ENCODE data around the gene MBOAT2.
A peak's percentile ranks its signal among the peaks of the same experiment; 100 is the strongest.
"Not testable (repeated sequence)": the region's sequence is repeated elsewhere in the genome, so short reads cannot be mapped to it uniquely, and the experiment has no call there.

Gene MBOAT2, protein sequence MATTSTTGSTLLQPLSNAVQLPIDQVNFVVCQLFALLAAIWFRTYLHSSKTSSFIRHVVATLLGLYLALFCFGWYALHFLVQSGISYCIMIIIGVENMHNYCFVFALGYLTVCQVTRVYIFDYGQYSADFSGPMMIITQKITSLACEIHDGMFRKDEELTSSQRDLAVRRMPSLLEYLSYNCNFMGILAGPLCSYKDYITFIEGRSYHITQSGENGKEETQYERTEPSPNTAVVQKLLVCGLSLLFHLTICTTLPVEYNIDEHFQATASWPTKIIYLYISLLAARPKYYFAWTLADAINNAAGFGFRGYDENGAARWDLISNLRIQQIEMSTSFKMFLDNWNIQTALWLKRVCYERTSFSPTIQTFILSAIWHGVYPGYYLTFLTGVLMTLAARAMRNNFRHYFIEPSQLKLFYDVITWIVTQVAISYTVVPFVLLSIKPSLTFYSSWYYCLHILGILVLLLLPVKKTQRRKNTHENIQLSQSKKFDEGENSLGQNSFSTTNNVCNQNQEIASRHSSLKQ

DNA sequence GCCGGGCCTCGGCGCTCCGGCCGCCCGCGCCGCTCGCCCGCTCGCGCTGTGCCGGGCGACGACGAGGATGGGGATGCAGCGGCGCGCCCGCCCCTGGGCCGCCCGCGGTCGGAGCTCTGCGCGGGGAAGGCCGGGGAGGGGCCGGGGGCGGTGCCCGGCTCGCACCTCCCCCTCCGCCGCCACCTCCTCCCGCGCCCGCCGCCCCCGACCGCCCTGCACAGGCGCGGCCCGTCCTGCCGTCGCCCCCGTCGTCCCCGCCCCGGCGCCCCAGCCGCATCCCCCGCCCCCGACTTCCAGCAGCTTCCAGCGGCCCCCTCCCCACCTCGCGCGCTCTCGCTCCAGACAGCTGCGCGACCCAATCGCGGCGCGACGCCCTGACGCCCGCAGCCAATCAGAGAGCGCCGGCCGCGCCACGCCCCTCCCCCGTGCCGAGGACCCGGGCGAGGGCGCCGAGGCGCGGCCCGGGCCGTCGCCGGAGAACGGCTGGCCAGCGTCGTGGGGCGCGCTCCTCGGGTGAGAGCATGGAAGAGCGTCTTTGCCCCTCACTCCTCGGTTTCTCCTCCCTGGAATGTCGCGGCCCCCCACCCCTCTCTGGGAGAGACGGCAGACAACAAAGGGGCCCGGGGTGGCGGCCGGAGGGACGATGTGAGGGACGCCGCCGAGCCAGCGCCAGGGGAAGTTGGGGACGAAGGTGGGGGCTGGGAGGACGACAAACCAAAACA is at the start of gene MBOAT2:
MBOAT2 (minus strand) TSS at position 69 of the 722 bp plus-strand sequence. CDS start 70 bp downstream, outside the sequence.
- peak; percentile 82 to 83 for DNase-seq

- no peak for DNase-seq
Measured at GRCh38 chr2:9052821-9053533, 49.5 kb upstream of the MBOAT2 start.

DNA sequence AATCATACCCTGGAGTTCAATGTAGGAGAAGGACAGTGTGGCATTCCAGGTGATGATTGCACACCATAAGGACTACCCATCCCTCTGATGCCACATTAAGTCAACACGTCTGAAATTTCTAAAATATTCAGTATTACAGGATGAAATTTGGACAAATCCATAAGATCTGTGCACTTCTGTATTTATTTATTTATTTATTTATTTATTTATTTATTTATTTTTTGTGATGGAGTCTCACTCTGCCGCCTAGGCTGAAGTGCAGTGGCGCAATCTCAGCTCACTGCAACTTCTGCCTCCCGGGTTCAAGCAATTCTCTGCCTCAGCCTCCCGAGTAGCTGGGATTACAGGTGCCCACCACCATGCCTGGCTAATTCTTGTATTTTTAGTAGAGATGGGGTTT is 48.0 kb upstream of the MBOAT2 start:
- not testable (repeated sequence) for DNase-seq

DNA sequence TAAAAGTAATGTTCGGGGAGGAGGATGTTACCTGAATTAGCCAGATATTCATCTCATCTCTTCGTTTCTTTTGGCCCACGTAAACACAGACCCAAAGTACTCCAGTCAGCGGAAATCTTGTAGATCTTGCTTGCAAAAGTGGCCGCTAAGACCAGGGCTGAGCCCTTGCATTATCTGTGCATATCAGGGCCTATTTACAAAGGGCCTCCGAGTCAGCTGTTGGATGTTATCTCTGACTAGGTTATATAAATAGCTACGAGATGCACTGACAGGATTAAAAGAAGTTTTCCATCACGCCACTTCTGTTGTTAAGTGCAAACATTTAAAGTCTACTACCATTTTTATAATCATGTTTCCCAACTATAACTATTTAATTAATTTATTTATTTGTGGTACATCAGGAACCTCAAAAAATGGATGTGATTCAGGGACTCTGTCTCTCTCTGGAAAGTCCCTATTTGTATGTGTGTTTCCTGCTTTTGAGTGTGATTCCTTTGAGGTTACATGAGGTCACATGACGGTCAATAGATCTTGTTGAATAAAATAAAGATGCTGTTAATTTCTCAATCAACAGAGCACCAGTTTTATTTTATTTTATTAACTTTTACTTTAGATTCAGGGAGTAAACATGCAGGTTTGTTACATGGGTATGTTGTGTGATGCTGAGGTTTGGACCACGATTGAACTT is 46.8 kb upstream of the MBOAT2 start:
- DNase-seq = no peak

DNA sequence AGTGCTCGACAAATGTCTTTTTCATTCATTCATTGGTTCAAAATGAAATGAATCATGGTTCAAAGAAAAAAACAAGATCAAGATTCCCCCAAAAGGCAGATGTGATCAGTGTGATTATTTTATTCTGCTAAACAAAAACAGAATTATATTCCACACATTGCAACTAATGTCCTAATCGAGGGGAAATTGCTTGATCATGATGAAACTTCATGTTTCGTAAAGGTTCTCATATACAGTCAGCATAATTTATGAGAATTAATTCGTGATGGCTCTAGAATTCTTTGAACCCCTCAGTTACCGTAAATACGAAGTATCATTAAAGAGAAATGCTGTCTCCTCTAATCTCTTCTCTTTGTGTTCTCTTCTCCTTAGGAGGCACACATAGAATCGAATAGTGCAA is 42.1 kb upstream of the MBOAT2 start:
- no peak for DNase-seq

GRCh38 chr2:9043491-9043890 is 40.0 kb upstream of the MBOAT2 start:
- not testable (repeated sequence) for DNase-seq

DNA sequence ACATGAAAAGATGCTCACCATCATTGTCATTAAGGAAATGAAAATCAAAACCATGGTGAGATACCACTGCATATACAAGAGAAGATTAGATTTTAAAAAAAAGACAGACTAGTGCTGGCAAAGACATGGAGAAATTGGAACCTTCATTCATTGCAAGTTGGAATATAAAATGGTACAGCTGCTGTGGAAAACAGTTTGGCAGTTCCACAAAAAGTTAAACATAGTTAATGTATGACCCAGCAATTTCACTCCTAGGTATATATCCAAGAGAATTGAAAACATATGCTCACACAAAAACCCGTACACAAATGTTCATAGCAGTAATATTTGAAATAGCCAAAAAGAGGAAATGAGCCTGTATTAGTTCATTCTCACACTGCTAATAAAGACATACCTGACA is 33.7 kb upstream of the MBOAT2 start:
- no peak for DNase-seq

- no peak for DNase-seq
Measured at GRCh38 chr2:9033385-9034168, 30.1 kb upstream of the MBOAT2 start.

GRCh38 chr2:9032536-9033255 is 29.2 kb upstream of the MBOAT2 start:
- DNase-seq = no peak

- no peak for DNase-seq
Measured at GRCh38 chr2:9032121-9032520, 28.6 kb upstream of the MBOAT2 start.

GRCh38 chr2:9031246-9031645 is 27.8 kb upstream of the MBOAT2 start:
- no peak for DNase-seq

DNA sequence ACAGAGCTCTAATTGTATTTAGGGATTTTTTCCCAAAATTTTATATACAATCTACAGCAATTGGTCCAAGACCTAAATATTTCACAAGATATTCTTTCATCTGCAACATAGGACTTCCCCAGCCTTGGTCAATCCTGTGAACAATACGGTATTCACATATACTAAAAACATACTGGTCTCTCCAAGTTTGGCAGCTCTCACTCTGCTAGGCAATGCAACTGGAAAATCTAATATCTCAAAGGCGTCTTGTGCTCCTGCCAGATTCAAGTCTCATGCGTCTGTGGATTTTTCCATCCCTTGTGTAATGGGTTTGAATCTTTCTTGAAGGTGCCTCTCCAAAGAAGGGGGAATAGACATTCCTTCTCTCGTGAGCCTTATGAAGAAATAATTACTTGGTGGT is 27.4 kb upstream of the MBOAT2 start:
- no peak for DNase-seq

GRCh38 chr2:9030190-9030589 is 26.7 kb upstream of the MBOAT2 start:
- DNase-seq = no peak

DNA sequence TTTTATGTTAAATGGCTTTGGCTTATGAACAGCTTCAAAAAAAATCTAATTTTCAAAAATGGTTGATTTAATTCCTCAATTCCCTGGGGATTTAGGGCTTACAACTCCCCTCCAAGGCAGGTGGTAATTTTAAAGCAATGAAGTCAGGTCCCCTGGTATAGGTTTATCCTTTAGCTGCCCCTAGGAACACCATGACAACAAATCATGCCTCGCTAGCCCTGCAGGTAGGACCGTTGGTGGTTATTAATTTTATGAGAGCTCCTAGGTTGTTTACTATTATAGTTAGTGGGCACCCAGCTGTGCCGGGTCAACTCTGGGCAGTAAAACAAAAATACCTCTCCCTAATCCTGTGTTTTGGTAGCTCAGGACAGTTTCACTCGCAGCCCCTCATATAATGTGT is 26.2 kb upstream of the MBOAT2 start:
- no peak for DNase-seq

DNA sequence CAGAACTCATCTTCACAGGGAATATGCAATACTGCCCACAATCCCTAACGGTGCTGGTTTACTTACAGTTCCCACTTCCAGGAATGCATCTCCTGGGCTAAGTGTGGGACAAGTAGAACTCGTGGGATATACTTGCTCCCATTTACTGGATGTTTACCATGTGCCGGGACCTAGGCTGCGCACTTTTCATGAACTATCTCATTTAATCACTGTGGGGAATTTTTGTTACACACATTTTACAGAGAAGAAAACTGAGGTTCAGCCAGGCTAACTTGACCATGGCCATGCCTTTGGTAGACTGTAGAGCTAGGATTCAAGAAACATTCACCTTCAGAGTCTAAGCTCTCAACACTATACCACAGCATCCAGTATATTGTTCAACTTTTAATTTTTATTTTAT is 24.4 kb upstream of the MBOAT2 start:
- DNase-seq = no peak

- no peak for DNase-seq
Measured at GRCh38 chr2:9025746-9026145, 22.3 kb upstream of the MBOAT2 start.

- no peak for DNase-seq
Measured at GRCh38 chr2:9024575-9024974, 21.1 kb upstream of the MBOAT2 start.

DNA sequence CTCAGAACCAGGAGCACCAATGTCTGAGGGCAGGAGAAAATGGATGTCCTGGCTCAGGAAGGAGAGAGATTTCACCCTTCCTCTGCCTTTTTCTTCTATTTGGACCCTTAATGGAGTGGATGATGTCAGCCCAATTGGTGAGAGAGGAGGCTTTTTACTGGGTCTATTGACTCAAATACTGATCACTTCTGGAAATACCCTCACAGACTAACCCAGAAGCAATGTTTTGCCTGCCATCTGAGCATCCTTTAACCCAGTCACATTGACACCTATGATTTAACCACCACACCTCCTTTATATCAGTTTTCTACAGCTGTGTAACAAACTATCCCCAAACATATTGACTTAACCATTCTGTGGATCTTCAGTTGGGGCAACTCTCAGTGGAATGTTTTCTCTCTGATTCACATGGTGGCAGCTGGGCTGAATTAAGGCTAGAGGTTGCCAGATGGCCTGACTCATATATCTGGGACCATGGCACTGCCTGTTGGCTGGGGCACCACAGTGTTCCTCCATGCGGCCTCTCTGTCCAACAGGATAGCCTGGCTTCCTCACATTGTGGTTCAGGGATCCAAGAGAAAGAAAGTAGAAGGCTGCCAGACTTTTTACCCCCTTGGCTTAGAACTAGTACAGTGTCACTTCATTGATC is 18.2 kb upstream of the MBOAT2 start:
- DNase-seq = no peak

DNA sequence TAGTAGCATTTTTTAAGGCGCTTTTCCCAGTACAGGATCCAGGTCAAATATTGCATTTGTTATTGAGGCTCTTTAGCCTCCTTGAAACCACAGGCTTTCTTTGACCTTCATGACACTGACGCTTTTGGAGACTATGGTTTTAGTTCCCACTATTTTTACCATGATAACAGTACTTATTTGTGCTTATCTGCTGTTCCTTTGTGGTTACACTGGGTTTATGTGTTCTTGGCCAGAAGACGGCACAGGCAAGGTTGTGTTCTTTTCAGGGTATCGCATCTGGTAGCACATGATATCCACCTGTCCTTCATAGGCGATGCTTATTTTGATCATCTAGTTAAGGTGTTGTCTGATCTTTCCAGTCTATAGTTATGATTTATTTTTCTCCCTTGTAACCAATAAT is 16.8 kb upstream of the MBOAT2 start:
- no peak for DNase-seq

- no peak for DNase-seq
Measured at GRCh38 chr2:9018534-9018933, 15.1 kb upstream of the MBOAT2 start.

GRCh38 chr2:9018109-9018508 is 14.6 kb upstream of the MBOAT2 start:
- DNase-seq = no peak
